Stimulated activated naive CD8-positive, alpha-beta T cell treated with anti-CD3 and anti-CD28 coated beads, Interleukin-15, Interleukin-2, amounts not matched to agents 100 U/mL and 50 U/mL, for 24 hours (primary cell): ENCODE data around the gene TRPC1.

Experiments used
- ATAC-seq: fragments of 150-1000 bp; cut with Tn5 transposase; one replicate; pipeline ENCODE4 v1.10.0; 2021
- DNase-seq: peaks from one replicate; pipeline ENCODE4 v3.0.0; 2021

The TRPC1 gene

GRCh38 chr3:142844339-142844977 is 120.6 kb downstream of the TRPC1 start:
- DNase-seq (no peak), ATAC-seq (peak; percentile 79)

- no peak for ATAC-seq
- DNase-seq: no peak
These were observed 123.1 kb downstream of the TRPC1 start for GRCh38 chr3:142846779-142847577.

GRCh38 chr3:142849148-142849547 is 125.3 kb downstream of the TRPC1 start:
- no peak for ATAC-seq
- DNase-seq: no peak

GRCh38 chr3:142850395-142851023 is 126.7 kb downstream of the TRPC1 start:
- ATAC-seq: peak; percentile 99
- peak; percentile 10 for DNase-seq

DNA sequence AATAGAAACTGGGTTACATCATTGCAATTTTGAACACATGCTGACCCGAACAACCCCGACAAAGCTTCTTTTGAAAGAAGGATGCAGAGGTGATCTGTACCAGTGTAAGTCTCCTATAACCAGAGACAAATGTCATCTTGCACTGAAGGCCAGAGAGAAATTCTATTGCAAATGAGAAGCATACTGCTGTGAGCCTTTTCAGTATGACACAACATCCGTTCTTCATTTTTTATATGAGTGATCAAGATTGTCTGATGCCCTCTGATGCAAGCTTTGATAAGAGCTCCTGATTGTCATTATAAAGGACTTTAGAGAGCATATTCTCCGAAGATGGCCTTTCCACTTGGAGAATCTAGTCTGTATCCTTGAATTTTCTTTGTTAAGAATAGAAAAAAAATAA is 128.2 kb downstream of the TRPC1 start:
- no peak for ATAC-seq
- DNase-seq: no peak

DNA sequence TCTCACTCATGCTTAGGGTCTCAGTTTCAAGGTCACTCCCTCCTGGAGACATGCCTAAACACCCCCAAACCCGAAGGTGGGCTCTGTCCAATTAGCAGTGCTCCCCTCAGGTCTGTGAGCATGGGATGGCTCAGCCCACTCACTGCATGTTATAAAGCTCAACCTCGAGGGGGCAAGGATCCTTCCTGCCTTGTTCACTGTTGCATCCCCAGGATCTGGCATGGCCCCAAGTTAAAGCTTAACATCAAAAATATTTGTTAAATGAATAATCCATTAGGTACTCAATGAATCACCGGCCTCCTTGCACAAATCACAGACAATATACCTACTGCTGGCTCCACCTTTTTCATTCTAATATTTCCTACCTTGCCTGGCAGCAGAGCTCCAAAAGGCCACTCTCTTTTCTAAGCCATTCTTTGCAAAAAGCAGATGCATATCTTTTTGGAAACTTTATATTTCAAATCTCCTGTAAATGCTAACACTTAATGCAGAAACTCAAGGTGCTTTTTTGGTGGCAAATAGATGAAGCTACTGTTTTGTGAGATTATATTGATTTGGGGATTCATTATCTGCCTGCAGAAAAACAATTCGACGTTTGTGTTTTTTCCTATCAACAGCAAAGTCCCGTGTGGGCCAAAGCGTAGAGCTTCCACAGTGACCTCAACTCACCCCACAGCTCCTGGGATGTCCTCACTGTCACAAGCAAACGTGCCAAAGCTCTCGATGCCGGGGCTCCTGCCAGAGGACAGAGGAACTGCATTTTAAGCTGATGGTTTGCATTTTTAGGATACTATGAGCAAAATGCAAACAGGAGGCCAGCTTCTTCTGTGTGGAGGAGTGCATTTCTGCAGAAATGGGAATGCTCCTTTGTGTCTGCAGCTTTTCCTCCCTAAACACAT is 129.7 kb downstream of the TRPC1 start:
- DNase-seq (no peak), ATAC-seq (no peak)

- no peak for DNase-seq
These were observed 133.2 kb downstream of the TRPC1 start for GRCh38 chr3:142857056-142857455.

More at GRCh38 chr3:142857056-142857455, 133.2 kb downstream of the TRPC1 start:
- ATAC-seq: no peak
